Stimulated activated CD8-positive, alpha-beta memory T cell treated with anti-CD3 and anti-CD28 coated beads, Interleukin-4, amount 100 ng/mL, for 1 hour (primary cell): ENCODE measurements around the gene TMEM72.
"Not testable (repeated sequence)": the region's sequence is repeated elsewhere in the genome, so short reads cannot be mapped to it uniquely, and the experiment has no call there.

Source experiments
- DNase-seq, 2 donors: peaks; one replicate each; pipeline ENCODE4 v3.0.0-alpha.2; 2020; ENCODE audit warnings: low read depth in 2 of 2, low spot score in 1 of 2

The TMEM72 gene

GRCh38 chr10:44911081-44911540 is at the start of gene TMEM72:
TMEM72 (plus strand) TSS chr10:44911337; CDS start chr10:44911513, 176 bp downstream.
- no peak for DNase-seq

GRCh38 chr10:44862006-44862751 is 49.0 kb upstream of the TMEM72 start:
- DNase-seq: no peak

GRCh38 chr10:44862924-44863323 is 48.2 kb upstream of the TMEM72 start:
- DNase-seq: no peak

- DNase-seq: no peak
Measured at GRCh38 chr10:44863344-44864047, 47.6 kb upstream of the TMEM72 start.

- DNase-seq: no peak
Measured at GRCh38 chr10:44864051-44864450, 47.1 kb upstream of the TMEM72 start.

GRCh38 chr10:44864637-44865288 is 46.4 kb upstream of the TMEM72 start:
- peak; percentile 60 to 73 for DNase-seq

- no peak for DNase-seq
Measured at GRCh38 chr10:44865289-44865671, 45.9 kb upstream of the TMEM72 start.

- not testable (repeated sequence) for DNase-seq
Measured at GRCh38 chr10:44866367-44866766, 44.8 kb upstream of the TMEM72 start.

GRCh38 chr10:44870031-44870430 is 41.1 kb upstream of the TMEM72 start:
- no peak for DNase-seq

GRCh38 chr10:44873160-44873559 is 38.0 kb upstream of the TMEM72 start:
- DNase-seq: no peak

- DNase-seq: no peak
Measured at GRCh38 chr10:44874166-44874565, 37.0 kb upstream of the TMEM72 start.

GRCh38 chr10:44878706-44879530 is 32.2 kb upstream of the TMEM72 start:
- peak; percentile 32 to 59 for DNase-seq

- DNase-seq: no peak
Measured at GRCh38 chr10:44879531-44879899, 31.6 kb upstream of the TMEM72 start.

GRCh38 chr10:44880090-44880715 is 30.9 kb upstream of the TMEM72 start:
- no peak for DNase-seq

- DNase-seq: no peak
Measured at GRCh38 chr10:44881649-44882048, 29.5 kb upstream of the TMEM72 start.

GRCh38 chr10:44882166-44882720 is 28.9 kb upstream of the TMEM72 start:
- DNase-seq: no peak

GRCh38 chr10:44883593-44884331 is 27.4 kb upstream of the TMEM72 start:
- DNase-seq: no peak

GRCh38 chr10:44885710-44886109 is 25.4 kb upstream of the TMEM72 start:
- DNase-seq: no peak

- DNase-seq: no peak
Measured at GRCh38 chr10:44886966-44887365, 24.2 kb upstream of the TMEM72 start.

GRCh38 chr10:44888886-44889285 is 22.3 kb upstream of the TMEM72 start:
- no peak for DNase-seq
